Thoracic aorta (tissue), 2 donors: ENCODE results near the gene SHOC1. TPM values are rescaled to one million over a fixed set of nuclear protein-coding genes. Genes with fewer than 3 reads are reported as not detected.
A peak's percentile ranks its signal among the peaks of the same experiment; 100 is the strongest.

Source experiments
- ATAC-seq: fragments of 150-250 bp; one replicate; pipeline ENCODE4 v1.8.0; 2017; ENCODE audit warnings: low read depth; ENCODE audit not compliant: insufficient number of reproducible peaks, low FRiP score
- DNase-seq: peaks from one replicate; pipeline ENCODE4 v3.0.0-alpha.2; 2020; ENCODE audit warnings: low spot score
- H3K27ac ChIP-seq, 2 donors: fragments of 200-600 bp; sonication (generic); 1 replicate in 1 of 2; 2 replicates in 1 of 2; pipeline ENCODE4 v1.5.1; 2016; ENCODE audit warnings: mild to moderate bottlenecking in 2 of 2, moderate library complexity in 2 of 2
- H3K27me3 ChIP-seq: fragments of 200-600 bp; sonication (generic); replicated peaks from 2 replicates; pipeline ENCODE4 v1.6.0; 2016; ENCODE audit warnings: mild to moderate bottlenecking; ENCODE audit not compliant: insufficient read depth
- H3K36me3 ChIP-seq: fragments of 200-600 bp; sonication (generic); one replicate; pipeline ENCODE4 v1.5.1; 2016
- H3K4me1 ChIP-seq, 2 donors: fragments of 200-600 bp; sonication (generic); 1 replicate in 1 of 2; 2 replicates in 1 of 2; pipeline versions ENCODE4 v1.5.1 to v1.6.0; 2016; ENCODE audit warnings: low read depth in 2 of 2, mild to moderate bottlenecking in 1 of 2; ENCODE audit not compliant: control insufficient read depth in 1 of 2
- H3K4me3 ChIP-seq: fragments of 200-600 bp; sonication (generic); 2 replicates; pipeline ENCODE4 v1.5.1; 2016; ENCODE audit warnings: mild to moderate bottlenecking
- H3K9me3 ChIP-seq: fragments of 200-600 bp; sonication (generic); 2 replicates; pipeline ENCODE4 v1.5.1; 2016
- CTCF ChIP-seq: fragments of 200-600 bp; sonication (generic); IDR thresholded peaks from one replicate; pipeline ENCODE4 v1.5.1; 2019; ENCODE audit warnings: antibody characterized with exemption
- total RNA-seq, 2 donors: library from RNA; depleted of rRNA; stranded (reverse); fragments of >200 nt; gene quantifications; one replicate each; pipeline versions ENCODE4 v1.1.0 to v1.2.3, GENCODE V29; 2016

Gene SHOC1
- total RNA-seq, 2 donors from 2014 or later = not detected

- Histone ChIP-seq H3K27me3 (no peaks in the 10 kb centered on the region), H3K4me3 (no peak overlapping the region), H3K36me3 (no peaks in the 10 kb centered on the region), H3K27ac (no peak overlapping the region), H3K9me3 (peaks cover 6% of the 10 kb centered on the region), H3K4me1 (no peaks in the 10 kb centered on the region)
- ATAC-seq = no peak
- TF ChIP-seq CTCF = no peak
- no peak for DNase-seq
Measured at GRCh38 chr9:111783424-111783823, 11.3 kb downstream of the SHOC1 start.

- no peak for TF ChIP-seq CTCF
- no peak for ATAC-seq
- Histone ChIP-seq H3K9me3 (no peaks in the 10 kb centered on the region), H3K4me3 (no peak overlapping the region), H3K4me1 (no peaks in the 10 kb centered on the region), H3K27me3 (no peaks in the 10 kb centered on the region), H3K36me3 (no peaks in the 10 kb centered on the region), H3K27ac (no peak overlapping the region)
- DNase-seq = no peak
Measured at GRCh38 chr9:111766066-111766465, 28.7 kb downstream of the SHOC1 start.

- Histone ChIP-seq H3K4me1 (no peaks in the 10 kb centered on the region), H3K36me3 (no peaks in the 10 kb centered on the region), H3K9me3 (no peaks in the 10 kb centered on the region), H3K27ac (no peak overlapping the region), H3K27me3 (no peaks in the 10 kb centered on the region), H3K4me3 (no peak overlapping the region)
- ATAC-seq (no peak), DNase-seq (no peak)
- TF ChIP-seq CTCF = no peak
Measured at GRCh38 chr9:111762556-111762955, 32.2 kb downstream of the SHOC1 start.

GRCh38 chr9:111759762-111760639, 34.7 kb downstream of the SHOC1 start:
- DNase-seq (no peak), ATAC-seq (peak; percentile 55)
- Histone ChIP-seq H3K36me3 (no peaks in the 10 kb centered on the region), H3K9me3 (no peaks in the 10 kb centered on the region), H3K4me3 (no peak overlapping the region), H3K27me3 (no peaks in the 10 kb centered on the region), H3K4me1 (no peaks in the 10 kb centered on the region), H3K27ac (no peak overlapping the region)
- peak; percentile 57 for TF ChIP-seq CTCF

GRCh38 chr9:111754800-111755199, 39.9 kb downstream of the SHOC1 start:
- Histone ChIP-seq H3K4me1 (no peaks in the 10 kb centered on the region), H3K27me3 (no peaks in the 10 kb centered on the region), H3K27ac (no peak overlapping the region), H3K4me3 (no peak overlapping the region), H3K36me3 (no peaks in the 10 kb centered on the region), H3K9me3 (peaks cover 6% of the 10 kb centered on the region)
- TF ChIP-seq CTCF = no peak
- no peak for ATAC-seq
- no peak for DNase-seq
